ENCODE results near the gene SIT1.
"Not testable (repeated sequence)": the region's sequence is repeated elsewhere in the genome, so short reads cannot be mapped to it uniquely, and the experiment has no call there.

Gene SIT1

DNA sequence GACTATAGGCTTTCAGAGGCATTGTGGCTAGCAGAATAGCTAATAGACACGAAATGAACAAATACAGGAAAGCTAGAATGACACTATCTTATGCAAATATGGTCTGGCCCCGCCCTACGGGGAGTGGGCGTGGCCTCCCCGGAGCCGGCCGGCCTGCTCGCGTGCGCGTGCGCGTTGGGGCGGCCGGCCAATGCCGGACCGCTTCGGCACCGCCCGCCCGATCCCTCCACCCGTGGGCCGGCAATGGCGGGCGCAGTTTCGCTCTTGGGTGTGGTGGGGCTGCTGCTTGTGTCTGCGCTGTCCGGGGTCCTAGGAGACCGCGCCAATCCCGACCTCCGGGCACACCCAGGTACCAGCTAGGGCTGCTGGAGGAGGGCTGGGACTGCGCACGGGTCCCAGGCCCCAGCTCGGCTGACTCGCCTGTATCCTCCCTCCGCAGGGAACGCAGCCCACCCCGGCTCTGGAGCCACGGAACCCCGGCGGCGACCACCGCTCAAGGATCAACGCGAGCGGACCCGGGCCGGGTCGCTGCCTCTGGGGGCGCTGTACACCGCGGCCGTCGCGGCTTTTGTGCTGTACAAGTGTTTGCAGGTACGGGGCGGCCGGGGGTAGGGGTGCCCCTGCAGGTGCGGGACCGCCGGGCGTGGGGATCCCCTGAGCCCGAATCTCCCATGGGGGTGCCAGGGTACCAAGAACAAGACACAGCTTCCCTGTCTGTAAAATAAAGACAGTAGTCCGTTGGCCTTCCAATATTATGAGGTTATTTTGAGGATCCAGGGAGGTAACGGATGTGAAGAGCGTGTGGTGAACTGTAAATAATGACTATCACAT, 7.6 kb upstream of the SIT1 start, which contains the start of gene CCDC107:
Gene CCDC107 (plus strand): TSS at position 156 of the 831 bp plus-strand sequence. CDS start 88 bp downstream, at position 244.
- peak; percentile 84 to 88 for DNase-seq

DNA sequence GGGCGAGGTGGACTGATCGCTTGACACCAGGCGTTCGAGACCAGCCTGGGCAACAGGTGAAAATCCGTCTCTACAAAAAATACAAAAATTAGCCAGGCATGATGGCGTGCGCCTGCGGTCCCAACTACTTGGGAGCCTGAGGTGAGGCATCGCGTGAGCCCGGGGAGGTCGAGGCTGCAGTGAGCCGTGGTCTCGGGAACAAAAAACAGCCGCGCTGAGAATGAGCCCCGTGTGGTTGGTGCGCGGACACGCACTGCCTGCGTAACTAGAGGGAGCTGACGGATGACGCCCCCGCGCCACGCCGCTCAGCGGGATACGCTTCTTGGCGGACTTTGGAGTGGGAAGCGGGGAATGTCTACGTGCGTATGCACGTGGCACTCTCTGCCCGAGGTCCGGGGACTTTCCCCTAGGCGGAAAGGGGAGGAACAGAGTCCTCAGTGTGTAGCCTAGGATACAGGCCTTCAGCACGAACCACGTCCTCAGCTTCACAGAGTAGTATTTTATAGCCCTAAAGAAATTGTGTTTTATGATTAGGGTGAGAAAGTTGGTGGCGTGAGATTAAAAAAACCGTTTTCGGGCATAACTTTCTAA, 6.9 kb upstream of the SIT1 start, which contains the start of gene RMRP:
Gene RMRP (minus strand): TSS at position 474 of the 591 bp plus-strand sequence.
- peak; percentile 91 to 93 for DNase-seq

DNA sequence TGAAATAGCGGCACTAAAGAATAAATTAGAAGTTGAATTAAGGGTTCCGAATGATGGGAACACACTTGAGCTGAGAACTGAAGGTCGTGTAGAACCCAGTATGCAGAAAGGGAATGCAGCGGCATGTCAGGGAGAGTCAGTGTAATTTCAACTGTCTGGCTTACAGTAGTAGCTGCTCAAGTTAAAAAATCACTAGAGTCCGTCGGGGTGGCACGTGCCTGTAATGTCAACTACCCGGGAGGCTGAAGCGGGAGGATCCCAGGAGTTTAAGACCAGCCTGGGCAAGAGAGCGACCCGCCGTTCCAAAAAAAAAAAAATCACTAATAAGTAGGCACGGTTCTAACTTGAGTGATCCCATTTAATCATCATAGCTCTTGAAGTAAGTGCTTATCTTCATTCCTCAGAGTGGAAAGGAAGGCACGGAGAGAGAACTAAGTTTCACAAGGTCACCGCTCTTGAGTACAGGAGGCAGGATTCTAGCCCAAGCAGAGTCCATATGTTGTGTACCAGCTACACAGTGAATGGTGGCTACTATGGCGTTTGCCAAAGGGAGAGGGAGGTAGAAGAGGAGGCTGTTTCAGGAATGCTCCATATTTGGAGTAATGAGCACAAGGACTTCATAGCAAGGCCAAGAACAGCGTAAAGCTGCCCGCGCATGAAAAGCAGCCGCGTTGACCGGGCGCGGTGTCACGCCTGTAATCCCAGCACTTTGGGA, 6.3 kb upstream of the SIT1 start:
- peak in 1 of 2 donors; percentile 15 for DNase-seq

DNA sequence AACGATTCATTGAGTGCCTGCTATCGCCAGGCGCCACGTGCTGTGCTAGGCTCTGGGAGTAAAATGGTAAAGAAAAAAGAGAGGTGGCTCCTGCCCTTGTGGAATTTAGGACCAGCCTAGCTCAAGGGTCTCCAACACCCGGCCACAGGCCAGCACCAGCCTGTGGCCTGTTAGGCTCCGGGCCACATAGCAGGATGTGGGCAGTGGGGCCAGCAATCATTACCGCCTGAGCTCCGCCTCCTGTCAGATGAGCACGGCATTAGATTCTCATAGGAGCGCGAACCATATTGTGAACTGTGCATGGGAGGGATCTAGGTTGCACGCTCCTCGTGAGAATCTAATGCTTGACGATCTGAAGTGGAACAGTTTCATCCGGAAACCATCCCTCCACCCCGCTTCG, 5.6 kb upstream of the SIT1 start:
- no peak for DNase-seq

DNA sequence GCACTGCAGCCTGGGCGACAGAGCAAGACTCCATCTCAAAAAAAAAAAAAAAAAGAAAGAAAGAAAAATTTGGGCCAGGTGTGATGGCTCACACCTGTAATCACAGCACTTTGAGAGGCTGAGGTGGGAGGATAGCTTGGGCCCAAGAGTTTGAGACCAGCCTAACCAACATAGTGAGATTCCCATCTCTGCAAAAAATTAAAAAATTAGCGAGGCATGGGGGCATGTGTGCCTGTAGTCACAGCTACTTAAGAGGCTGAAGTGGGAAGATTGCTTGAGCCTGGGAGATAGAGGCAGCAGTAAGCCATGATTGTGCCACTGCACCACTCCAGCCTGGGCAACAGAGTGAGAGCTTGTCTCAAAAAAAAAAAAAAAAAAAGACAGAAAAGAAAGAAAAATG, 2.9 kb upstream of the SIT1 start:
- no peak for DNase-seq

DNA sequence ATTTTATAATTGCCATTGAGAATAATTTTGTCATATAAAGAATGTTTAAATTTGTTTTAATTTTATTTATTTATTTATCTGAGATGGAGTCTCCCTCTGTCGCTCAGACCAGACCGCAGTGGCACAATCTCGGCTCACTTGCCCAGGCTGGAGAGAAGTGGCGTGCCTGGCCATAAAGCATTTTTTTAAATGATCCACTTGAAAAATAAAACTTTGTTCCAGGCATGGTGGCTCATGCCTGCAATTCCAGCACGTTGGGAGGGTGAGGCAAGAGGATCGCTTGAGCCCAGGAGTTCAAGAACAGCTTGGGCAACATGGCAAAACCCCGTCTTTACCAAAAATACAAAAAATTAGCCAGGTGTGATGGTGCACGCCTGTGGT, 2.1 kb upstream of the SIT1 start:
- DNase-seq = no peak

DNA sequence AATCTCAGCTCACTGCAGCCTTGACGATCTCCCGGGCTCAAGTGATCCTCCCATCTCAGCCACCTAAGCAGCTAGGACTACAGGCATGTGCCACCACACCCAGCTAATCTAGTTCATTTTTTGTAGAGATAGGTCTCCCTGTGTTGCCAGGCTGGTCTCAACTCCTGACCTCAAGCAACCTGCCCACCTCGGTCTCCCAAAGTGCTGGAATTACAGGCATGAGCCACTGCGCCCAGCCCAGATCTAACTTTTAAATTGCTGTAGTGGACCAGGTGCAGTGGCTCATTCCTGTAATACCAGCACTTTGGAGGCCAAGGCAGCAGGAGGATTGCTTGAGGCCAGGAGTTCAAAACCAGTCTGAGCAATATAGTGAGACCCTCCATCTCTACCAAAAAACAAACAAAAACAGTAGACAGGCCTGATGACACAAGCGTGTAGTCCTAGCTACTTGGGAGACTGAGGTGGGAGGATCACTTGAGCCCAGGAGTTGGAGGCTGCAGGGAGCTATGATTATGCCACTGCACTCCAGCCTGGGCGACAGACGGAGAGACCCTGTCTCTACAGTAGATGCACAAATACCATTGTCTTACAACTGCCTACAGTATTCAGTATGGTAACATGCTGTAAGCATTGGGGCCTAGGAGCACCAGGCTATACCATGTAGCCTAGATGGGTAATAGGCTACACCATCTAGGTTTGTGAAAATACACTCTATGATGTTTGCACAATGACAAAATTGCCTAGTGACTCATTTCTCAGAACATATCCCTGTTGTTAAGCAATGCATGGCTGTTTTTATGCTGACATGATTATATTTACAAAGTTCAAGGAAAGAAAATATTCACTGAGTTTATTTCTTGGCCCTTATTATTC, 1.5 kb upstream of the SIT1 start:
- no peak for DNase-seq

DNA sequence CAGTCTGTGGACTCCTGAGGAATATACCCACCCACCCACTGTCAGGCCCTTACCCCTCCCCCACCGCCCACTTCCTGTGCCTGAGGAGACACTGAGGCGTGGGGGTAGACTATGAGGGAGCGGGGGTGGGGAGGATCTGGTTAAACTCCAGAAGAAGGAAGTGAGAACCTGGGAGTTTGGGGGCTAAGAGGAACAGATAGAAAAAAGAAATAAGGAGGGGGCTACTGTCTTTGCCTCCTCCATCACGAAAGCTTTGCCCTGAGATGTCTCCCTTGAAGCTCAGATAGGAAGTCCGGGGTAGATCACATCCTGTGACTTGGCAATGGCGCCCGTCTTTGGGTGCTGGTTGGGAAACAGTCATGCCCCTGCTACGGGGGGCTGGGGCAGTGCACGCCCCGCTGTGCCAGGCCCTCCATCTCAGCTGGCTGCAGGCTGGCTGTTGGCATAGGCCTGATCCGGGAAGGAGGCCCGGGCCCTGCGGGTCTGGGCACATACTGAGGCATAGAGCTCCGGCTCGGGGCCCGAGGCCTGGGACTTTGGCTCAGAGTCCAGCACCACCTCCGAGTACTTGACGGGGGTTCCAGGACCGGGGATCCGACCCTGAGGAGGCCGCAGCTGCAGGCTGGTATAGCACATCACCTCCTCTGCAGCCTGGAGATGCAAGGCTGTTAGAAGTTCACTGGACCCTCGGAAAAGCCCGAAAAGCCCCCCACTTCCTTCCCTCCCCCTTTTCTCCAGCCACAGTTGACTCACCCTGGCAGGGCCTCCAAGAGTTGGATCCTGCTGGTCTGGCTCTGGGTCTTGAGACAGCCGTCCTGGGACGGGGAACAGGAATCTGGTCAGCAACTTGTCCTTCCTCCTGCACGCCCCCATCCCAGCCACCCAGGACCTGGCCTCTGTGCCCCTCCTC, 1.0 kb downstream of the SIT1 start:
- peak in 1 of 2 donors; percentile 50 for DNase-seq

DNA sequence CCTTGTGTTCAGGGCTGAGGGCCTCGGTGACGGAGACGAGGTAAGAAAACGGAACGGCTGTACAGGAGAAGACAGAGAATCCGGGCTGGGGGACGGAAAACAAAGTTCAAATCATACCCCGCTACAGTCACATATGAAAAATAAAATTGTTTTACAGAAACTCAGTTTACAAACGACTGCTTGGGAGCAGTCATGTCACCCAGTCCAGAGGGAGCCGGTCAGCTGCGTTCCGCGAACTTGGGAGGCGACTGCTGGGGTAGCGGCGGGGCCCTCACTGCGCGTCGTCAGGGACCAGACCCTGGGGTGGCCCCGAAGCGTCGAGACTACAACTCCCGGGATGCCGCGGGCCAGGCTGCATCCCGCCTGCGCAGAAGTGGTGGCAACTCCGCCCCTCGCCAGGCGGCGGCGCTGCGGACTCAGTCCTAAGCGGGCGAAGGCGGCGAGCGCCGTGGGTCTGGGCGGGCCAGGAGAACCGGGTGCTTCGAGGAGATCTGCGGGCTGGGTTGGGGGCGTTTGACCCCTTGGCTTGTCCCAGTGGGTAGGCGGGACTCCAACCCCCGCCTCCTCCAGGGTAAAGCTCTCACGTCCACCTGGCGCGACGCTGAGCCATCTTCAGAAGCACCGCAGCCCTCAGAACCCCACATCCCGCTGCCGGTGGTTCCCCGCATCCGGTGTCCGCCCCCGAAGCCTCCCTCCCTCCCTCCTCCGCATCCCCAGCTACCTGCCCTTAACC, 4.0 kb downstream of the SIT1 start:
- DNase-seq = peak; percentile 91 to 92

DNA sequence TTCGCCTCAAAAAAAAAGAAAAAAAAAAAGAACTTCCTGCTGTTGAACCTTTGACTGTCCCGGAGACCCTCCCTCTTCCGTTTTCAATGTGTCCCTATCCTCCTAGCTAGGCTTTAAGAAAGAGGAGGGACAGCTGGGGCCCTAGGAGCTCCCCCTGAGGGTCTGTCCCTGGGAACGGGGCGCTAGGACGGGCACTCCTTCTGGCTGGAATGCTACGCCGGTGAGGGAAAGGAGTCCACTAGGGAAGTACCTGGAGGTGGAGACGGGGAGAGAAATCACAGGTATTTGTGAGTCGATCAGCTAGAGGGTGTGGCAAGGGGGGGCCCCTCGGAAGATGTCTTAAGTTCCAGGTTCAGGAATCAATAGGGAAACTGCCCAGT, 4.6 kb downstream of the SIT1 start:
- no peak for DNase-seq

DNA sequence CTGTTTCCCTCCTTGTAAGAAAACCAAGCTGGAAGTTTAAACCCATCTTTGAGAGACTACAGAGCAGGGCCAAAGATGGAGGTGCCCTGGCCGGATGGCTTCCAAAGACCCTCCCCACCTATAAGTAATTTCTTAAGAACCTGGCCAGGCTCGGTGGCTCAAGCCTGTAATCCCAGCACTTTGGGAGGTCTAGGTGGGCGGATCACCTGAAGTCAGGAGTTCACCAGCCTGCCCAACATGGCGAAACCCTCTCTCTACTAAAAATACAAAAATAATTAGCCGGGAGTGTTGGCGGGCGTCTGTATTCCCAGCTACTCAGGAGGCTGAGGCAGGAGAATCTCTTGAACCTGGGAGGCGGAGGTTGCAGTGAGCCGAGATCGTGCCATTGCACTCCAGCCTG, 5.0 kb downstream of the SIT1 start:
- not testable (repeated sequence) for DNase-seq

DNA sequence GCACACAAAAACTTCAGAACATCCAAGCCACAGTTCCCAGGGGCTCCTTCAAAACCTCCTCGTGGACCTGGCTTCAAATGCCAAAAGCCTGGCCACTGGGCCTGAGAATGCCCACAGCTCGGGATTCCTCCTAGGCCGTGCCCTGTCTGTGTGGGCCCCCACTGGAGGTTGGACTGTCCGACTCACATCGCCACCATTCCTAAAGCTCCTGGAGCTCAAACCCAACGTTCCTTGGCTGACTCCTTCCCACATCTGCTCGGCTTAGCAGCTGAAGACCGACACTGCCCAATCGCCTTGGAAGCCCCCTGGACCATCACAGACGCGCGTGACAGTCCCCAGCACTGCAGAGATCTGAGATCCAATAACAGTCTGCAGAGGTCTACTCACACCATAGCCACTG, 7.7 kb downstream of the SIT1 start:
- no peak for DNase-seq

DNA sequence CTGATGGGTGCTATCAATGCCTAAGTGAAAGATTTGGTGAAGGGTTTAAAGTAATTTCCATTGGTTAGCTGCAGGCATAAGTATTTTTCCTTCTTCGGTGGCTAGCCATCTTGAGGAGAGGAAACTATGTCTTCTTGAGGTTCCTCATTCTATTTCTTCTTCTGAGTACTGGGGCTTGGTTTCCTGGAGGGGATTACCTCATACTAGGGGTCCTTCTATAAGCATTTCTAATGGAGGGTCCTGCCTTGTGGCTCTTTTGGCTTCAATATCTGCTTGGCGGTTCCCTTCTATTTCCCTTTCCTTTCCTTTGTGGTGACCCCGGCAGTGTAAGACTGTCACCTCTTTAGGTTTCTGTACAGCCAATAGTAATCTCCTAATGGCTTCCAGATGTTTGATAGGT, 9.3 kb downstream of the SIT1 start:
- not testable (repeated sequence) for DNase-seq

DNA sequence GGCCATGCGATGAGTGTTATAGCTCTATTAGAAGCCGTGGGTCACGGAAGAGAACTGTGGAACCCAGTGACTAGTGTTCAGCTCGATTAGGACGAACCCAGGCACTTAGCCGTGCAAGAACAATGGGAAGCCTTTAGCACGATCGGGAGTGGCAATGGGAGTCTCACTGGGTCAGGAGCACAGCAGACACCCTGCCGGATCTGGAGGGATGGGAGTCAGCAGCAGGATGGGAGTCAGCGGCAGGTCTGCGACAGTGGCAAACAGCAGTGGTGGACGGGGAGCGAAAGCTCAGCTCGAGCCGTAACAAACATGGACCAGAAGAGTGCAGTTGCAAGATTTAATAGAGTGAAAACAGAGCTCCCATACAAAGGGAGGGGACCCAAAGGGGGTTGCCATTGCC, 10.3 kb downstream of the SIT1 start:
- DNase-seq = not testable (repeated sequence)

DNA sequence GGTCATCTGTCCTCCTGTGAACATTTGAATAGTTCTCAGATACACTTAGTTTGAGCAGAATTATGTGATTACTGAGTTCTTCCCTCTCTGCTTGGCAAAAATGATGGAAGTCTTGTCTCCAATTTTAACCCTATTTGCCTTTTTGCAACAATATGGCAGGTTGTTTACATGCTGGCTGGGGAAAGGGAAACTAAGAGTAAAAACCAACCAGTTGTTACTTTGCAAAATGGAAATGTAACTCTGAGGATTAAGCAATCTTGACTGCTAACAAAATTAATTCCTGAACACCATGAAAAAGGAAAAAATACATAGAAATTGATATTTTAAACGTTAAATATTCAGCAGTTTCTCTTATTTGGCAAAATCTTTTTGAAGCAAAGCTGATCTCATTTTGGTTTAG, 11.1 kb downstream of the SIT1 start:
- DNase-seq = no peak

DNA sequence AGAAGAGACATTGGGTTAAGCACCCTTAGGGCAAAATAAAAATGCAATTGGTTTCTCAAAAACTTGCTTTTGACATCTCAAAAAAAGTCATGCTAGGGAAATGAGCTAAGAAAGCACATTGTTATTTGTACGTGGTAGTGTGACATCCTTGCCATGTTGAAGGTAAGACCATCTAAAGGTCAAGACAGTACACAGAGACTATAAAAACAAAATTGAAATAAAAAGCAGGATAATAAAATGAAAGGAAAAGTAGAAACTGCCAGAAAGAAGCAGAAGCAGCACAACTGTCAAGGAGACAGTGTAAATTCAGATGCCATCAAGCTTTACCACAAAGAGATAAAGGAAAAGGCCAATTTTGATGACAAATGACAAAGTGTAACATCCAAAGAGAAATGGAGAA, 11.5 kb downstream of the SIT1 start:
- not testable (repeated sequence) for DNase-seq

DNA sequence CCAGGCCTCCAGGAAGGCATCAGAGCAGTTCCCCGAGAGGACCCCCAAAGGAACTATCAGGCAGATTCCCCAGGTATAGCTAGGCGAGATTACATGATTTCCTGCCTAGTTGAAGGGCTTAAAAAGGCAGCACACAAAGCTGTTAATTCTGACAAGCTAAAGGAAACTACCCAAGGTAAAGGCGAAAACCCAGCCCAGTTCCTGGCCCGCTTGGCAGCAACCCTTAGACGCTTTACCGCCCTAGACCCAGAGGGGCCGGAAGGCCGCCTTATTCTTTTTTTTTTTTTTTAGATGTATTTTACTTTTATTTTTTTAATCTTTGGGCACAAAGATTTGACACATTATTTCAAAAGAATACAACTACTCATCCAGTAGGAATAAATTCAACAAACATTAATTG, 12.0 kb downstream of the SIT1 start:
- DNase-seq = peak; percentile 53 to 59

DNA sequence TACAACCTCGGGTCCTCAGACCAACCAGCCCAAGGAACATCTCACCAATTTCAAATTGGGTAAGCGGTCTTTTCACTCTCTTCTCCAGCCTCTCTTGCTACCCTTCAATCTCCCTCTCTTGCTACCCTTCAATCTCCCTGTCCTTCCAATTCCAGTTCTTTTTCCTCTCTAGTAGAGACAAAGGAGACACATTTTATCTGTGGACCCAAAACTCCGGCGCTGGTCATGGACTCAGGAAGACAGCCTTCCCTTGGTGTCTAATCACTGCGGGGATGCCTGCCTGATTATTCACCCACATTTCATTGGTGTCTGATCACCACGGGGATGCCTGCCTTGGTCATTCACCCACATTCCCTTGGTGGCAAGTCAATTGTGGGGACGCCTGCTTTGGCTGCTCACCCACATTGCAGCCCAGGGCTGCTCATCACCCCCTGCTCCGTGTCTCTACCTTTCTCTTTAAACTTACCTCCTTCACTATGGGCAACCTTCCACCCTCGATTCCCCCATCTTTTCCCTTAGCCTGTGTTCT, 13.2 kb downstream of the SIT1 start:
- DNase-seq = not testable (repeated sequence)

DNA sequence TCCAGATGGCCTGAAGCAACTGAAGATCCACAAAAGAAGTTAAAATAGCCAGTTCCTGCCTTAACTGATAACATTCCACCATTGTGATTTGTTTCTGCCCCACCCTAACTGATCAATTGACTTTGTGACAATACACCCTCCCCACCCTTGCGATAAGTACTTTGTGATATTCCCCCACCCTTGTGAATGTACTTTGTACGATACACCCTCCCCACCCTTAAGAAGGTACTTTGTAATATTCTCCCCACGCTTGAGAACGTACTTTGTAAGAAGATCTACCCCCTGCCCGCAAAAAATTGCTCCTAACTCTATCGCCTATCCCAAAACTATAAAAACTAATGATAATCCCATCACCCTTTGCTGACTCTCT, 13.9 kb downstream of the SIT1 start:
- not testable (repeated sequence) for DNase-seq

DNA sequence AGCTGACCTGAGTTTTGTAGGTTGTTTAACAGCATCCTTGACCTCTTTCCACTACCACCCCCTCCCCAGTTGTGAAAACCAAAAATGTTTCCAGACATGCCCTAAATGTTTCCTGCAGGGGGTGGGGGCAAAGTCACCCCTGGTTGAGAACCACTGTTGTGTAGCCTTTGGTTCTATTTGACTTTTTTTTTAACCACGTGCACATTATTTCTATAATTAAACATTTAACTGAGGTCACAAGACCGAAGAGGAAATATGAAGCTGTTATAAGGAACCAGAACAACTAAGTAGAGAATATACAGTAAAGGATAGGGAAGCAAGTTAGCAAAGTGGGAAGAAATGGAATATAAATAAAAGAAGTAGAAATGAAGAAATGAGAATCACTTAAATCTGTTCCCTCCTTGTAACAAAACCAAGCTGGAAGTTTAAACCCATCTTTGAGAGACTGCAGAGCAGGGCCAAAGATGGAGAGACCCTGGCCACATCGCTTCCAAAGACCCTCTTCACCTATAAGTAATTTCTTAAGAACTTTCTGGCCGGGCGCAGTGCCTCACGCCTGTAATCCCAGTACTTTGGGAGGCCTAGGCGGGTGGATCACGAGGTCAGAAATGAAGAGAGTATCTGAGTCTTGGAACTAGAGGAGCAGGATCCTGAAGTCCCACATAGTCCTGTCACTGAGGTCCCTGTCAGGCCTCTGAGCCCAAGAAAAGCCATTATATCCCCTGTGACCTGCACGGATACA, 14.4 kb downstream of the SIT1 start:
- peak in 1 of 2 donors; percentile 27 for DNase-seq

All from CD4-positive, alpha-beta T cell treated with Interleukin-1 beta for 1 hour (primary cell).